Natural killer cell (primary cell): ENCODE results near the gene UTF1. TPM values are rescaled to one million over a fixed set of nuclear protein-coding genes. Genes with fewer than 3 reads are reported as not detected.

Experiments used
- ATAC-seq, 3 donors: fragments of 150-1000 bp in 2 of 3; fragments of 200-7000 bp in 1 of 3; cut with Tn5 transposase; 1 replicate in 1 of 3; 2 replicates in 2 of 3; pipeline ENCODE4 v1.10.0; 2021; ENCODE audit warnings: mild to moderate bottlenecking in 2 of 3, moderate library complexity in 2 of 3
- DNase-seq, 2 donors: peaks; one replicate each; pipeline versions ENCODE4 v3.0.0 to v3.0.0-alpha.2; 2013 to 2021; ENCODE audit warnings: mixed read lengths in 1 of 2
- H3K27ac ChIP-seq: one replicate; pipeline ENCODE4 v1.5.1; 2013; ENCODE audit warnings: mild to moderate bottlenecking, low read length
- H3K27me3 ChIP-seq: one replicate; pipeline ENCODE4 v1.6.1; 2013; ENCODE audit warnings: low read length; ENCODE audit not compliant: control insufficient read depth, insufficient read depth
- H3K36me3 ChIP-seq: one replicate; pipeline ENCODE4 v1.6.1; 2013; ENCODE audit warnings: low read length; ENCODE audit not compliant: control insufficient read depth, insufficient read depth
- H3K4me1 ChIP-seq: one replicate; pipeline ENCODE4 v1.6.1; 2013; ENCODE audit warnings: low read length; ENCODE audit not compliant: control insufficient read depth, insufficient read depth
- H3K4me3 ChIP-seq: one replicate; pipeline ENCODE4 v1.5.1; 2013; ENCODE audit warnings: low read length
- H3K9me3 ChIP-seq: one replicate; pipeline ENCODE4 v1.6.1; 2013; ENCODE audit warnings: low read length; ENCODE audit not compliant: control insufficient read depth, insufficient read depth
- H3K27ac Mint-ChIP-seq, 2 donors: one replicate each; pipeline ENCODE4 v1.8.0; 2022; ENCODE audit warnings: mild to moderate bottlenecking in 2 of 2, mixed read lengths in 2 of 2, moderate library complexity in 1 of 2
- H3K27me3 Mint-ChIP-seq, 2 donors: one replicate each; pipeline ENCODE4 v1.8.0; 2022; ENCODE audit warnings: low read depth in 2 of 2, mixed read lengths in 2 of 2
- H3K36me3 Mint-ChIP-seq: one replicate; pipeline ENCODE4 v1.8.0; 2022; ENCODE audit warnings: mixed read lengths
- H3K4me1 Mint-ChIP-seq, 2 donors: one replicate each; pipeline ENCODE4 v1.8.0; 2022; ENCODE audit warnings: mixed read lengths in 2 of 2
- H3K4me3 Mint-ChIP-seq: one replicate; pipeline ENCODE4 v1.8.0; 2022; ENCODE audit warnings: mild to moderate bottlenecking, moderate library complexity, mixed read lengths
- H3K9me3 Mint-ChIP-seq, 2 donors: one replicate each; pipeline ENCODE4 v1.8.0; 2022; ENCODE audit warnings: mixed read lengths in 2 of 2
- WGBS: methylation state at CpG from one replicate; pipeline ENCODE4 v1.1.7; 2013; ENCODE audit warnings: missing lambda C conversion rate; ENCODE audit not compliant: insufficient coverage; 5-methylcytosine and 5-hydroxymethylcytosine counted together
- intact Hi-C: fragments of 100-400 bp; cut with micrococcal nuclease; formaldehyde crosslinking; loops from one replicate; pipeline ENCODE4 v1.14.2; 2022
- total RNA-seq, 4 donors: library from RNA; stranded (reverse); fragments of 120-200 nt in 1 of 4; gene quantifications; one replicate each; pipeline versions ENCODE4 v1.2.3 to v1.2.4, GENCODE V29; 2013 to 2022
- TF ChIP-seq, protein P1 (sequence below): fragments of 200-600 bp; IDR thresholded peaks from one replicate; pipeline ENCODE4 v1.8.0; 2022; ENCODE audit warnings: antibody characterized with exemption

UTF1 gene
- total RNA-seq, 3 donors from 2014 or later (not counting 1 experiment from before 2014, with no cell fraction given): 0.31 to 0.33 TPM; not detected in 1

DNA sequence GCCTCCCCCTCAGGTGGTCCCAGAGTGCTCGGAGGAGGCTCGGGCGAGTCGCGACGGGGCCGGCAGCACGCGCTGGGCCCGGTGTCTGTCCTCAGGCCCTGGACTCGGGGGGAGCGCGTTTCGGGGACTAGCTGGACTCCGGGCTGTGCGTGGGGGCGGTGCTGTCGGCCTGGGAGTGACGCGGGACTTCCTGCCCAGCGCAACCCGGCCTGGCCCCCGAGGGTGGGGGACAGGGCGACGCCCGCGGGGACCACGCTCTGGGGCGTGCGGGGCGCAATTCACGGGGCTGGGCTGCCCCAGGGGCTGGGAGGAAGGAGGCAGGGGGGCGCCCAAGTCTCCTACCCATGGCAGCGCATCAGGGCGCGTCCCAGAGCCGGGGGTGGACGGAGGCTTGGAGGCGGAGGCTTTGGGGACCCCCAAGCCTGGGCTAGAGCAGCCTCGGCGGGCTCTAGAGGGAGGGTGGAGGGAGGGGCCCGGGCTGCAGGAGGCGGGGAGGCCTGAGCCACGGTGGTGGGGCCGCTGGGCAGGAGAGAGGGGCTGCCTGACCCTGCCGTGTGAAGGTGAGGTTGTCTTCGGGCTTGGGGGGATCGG lies 5.3 kb downstream of the UTF1 start:
- Histone ChIP-seq H3K4me1 (peaks cover 30% of the 10 kb centered on the region), H3K9me3 (no peaks in the 10 kb centered on the region), H3K27me3 (peaks cover 29% of the 10 kb centered on the region), H3K4me3 (peak overlapping the region; percentile 13), H3K27ac (no peak overlapping the region), H3K36me3 (no peaks in the 10 kb centered on the region)
- Mint-ChIP-seq H3K27ac (peak overlapping the region in 1 of 2 donors; percentile 64), H3K4me3 (peak overlapping the region; percentile 76), H3K9me3 (no peaks in the 10 kb centered on the region), H3K27me3 (peaks cover 25 to 42% of the 10 kb centered on the region in 2 donors), H3K36me3 (no peaks in the 10 kb centered on the region), H3K4me1 (peaks cover 0 to 21% of the 10 kb centered on the region in 2 donors)
- intact Hi-C loops: no loop called here
- peak; percentile 65 to 68 (median 66) for ATAC-seq
- WGBS: 6% methylated on average over 48 of the region's 48 CpGs
- TF ChIP-seq, protein P1, sequence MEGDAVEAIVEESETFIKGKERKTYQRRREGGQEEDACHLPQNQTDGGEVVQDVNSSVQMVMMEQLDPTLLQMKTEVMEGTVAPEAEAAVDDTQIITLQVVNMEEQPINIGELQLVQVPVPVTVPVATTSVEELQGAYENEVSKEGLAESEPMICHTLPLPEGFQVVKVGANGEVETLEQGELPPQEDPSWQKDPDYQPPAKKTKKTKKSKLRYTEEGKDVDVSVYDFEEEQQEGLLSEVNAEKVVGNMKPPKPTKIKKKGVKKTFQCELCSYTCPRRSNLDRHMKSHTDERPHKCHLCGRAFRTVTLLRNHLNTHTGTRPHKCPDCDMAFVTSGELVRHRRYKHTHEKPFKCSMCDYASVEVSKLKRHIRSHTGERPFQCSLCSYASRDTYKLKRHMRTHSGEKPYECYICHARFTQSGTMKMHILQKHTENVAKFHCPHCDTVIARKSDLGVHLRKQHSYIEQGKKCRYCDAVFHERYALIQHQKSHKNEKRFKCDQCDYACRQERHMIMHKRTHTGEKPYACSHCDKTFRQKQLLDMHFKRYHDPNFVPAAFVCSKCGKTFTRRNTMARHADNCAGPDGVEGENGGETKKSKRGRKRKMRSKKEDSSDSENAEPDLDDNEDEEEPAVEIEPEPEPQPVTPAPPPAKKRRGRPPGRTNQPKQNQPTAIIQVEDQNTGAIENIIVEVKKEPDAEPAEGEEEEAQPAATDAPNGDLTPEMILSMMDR: no peak
- no peak for DNase-seq

DNA sequence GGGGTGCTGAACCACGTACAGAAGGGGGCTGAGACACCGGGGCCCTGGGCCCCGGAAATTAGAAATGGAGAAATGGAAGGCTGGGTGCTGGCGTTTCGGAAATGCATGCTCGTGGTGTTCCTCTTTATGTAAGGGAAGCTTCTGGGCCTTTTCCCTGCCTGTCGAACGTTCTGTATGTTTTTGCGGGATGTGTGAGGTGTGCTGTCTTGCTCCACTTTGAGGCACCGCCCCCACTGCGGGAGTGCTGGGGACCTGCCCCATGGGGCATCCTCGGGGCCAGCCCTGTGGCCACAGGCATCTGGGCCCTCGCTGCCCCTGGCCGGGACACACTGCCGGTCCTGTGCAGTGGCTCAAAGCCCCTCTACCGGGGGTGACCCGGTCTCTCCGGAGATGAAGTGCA lies 5.9 kb downstream of the UTF1 start:
- TF ChIP-seq, protein P1: no peak
- intact Hi-C loops: no loop called here
- Histone ChIP-seq H3K9me3 (no peaks in the 10 kb centered on the region), H3K4me3 (peak overlapping the region; percentile 7), H3K27ac (no peak overlapping the region), H3K4me1 (peaks cover 32% of the 10 kb centered on the region), H3K36me3 (no peaks in the 10 kb centered on the region), H3K27me3 (peaks cover 30% of the 10 kb centered on the region)
- Mint-ChIP-seq H3K27me3 (peaks cover 30 to 46% of the 10 kb centered on the region in 2 donors), H3K4me1 (peaks cover 5 to 26% of the 10 kb centered on the region in 2 donors), H3K9me3 (no peaks in the 10 kb centered on the region), H3K36me3 (no peaks in the 10 kb centered on the region), H3K27ac (no peak overlapping the region), H3K4me3 (peak overlapping the region; percentile 76)
- 2% methylated on average over 18 of the region's 18 CpGs for WGBS
- ATAC-seq (peak in 1 of 3 donors; percentile 14), DNase-seq (no peak)

DNA sequence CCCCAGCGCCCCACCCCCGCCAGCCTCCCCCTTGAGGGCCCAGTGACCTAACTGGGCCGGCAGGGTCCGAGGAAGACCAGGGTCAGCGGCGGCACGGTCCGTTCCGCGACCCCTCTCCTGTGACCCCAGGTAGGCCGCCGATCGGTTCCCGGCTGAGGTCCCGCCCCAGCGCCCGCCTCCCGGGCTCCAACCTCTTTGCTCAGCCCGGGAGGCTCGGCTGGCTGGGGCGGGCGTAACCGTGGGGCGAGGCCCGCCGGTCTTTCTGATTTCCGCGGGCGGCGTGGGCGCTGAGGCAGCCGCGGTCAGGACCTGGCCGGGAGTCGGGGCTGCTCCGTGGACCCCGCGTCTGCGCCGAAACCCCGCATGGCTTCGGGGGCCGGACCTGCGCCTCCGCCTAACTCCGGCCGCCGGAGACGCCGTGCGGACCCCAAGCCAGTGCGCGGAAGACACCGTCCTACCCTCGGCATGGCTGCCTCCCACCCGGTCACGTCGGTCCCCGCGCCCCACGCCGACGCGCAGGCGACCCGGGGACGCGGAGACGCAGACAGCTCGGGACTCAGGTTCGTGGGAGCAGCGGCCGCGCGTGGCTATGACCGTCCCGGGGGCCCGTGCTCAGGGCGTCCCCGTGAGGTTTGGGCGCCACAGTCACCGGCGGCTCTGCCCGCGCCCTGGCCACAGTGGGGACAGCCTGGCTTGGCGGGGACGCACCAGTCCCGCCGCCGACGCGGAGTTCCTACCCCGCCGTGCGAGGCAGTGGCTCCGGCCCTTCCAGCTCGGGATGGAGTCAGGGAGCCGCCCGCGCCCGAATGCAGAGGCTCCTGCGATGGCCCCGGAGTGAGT lies 6.6 kb downstream of the UTF1 start:
- Histone ChIP-seq H3K27ac (no peak overlapping the region), H3K9me3 (no peaks in the 10 kb centered on the region), H3K4me1 (peaks cover 39% of the 10 kb centered on the region), H3K36me3 (no peaks in the 10 kb centered on the region), H3K27me3 (peaks cover 30% of the 10 kb centered on the region), H3K4me3 (no peak overlapping the region)
- WGBS: 3% methylated on average over 103 of the region's 103 CpGs
- H3K27me3 Mint-ChIP-seq: peaks cover 32 to 47% of the 10 kb centered on the region in 2 donors
- H3K36me3 Mint-ChIP-seq: no peaks in the 10 kb centered on the region
- H3K4me3 Mint-ChIP-seq: no peak overlapping the region
- no peak overlapping the region for H3K27ac Mint-ChIP-seq
- DNase-seq: no peak
- intact Hi-C loops: no loop called here
- TF ChIP-seq, protein P1: no peak
- no peaks in the 10 kb centered on the region for H3K9me3 Mint-ChIP-seq
- peaks cover 6 to 29% of the 10 kb centered on the region in 2 donors for H3K4me1 Mint-ChIP-seq
- peak in 1 of 3 donors; percentile 23 for ATAC-seq
